ENCODE data around the gene REPIN1. TPM values are rescaled to one million over a fixed set of nuclear protein-coding genes. Genes with fewer than 3 reads are reported as not detected.
A peak's percentile ranks its signal among the peaks of the same experiment; 100 is the strongest.

REPIN1 gene
- total and polyA plus RNA-seq, 9 of the 15 experiments (the other 6 are each of a cell fraction or from before 2014, with no cell fraction given), result 8.1 to 283 (median 94.3) TPM

- TF ChIP-seq CHD7 (IDR thresholded peaks at IDR 0.05; ENCODE audit: low read depth, low read length), result no peak
- TF ChIP-seq SREBF1 (IDR thresholded peaks at IDR 0.05; ENCODE audit: borderline replicate concordance, low read depth, low read length), result no peak
- peak; percentile 94 for TF ChIP-seq ZBTB43 (CRISPR knock-in tag; IDR thresholded peaks at IDR 0.05)
- peak; percentile 97 for TF ChIP-seq ZNF511 (CRISPR knock-in tag; IDR thresholded peaks at IDR 0.05)
- no peak for TF ChIP-seq SRSF9 (IDR thresholded peaks at IDR 0.05; ENCODE audit: borderline replicate concordance, low read depth, low read length)
- TF ChIP-seq SMARCC2 (IDR thresholded peaks at IDR 0.05; ENCODE audit: low read depth), result no peak
- TF ChIP-seq ZNF655 (CRISPR knock-in tag; IDR thresholded peaks at IDR 0.05), result no peak
- peak; percentile 5 to 69; a peak in 1 of 4 replicates for TF ChIP-seq NONO (IDR thresholded peaks at IDR 0.05; ENCODE audit: low read depth in 2 of 2, low read length in 1 of 2)
- TF ChIP-seq ATF2 (CRISPR knock-in tag; IDR thresholded peaks at IDR 0.05), result no peak
These were observed at the start of gene REPIN1 (continued) for GRCh38 chr7:150368096-150368883.

Measured in K562 (cell line).